K562 (cell line): ENCODE measurements around the gene DNAJC13. TPM values are rescaled to one million over a fixed set of nuclear protein-coding genes. Genes with fewer than 3 reads are reported as not detected.

Experiments
- ATAC-seq: fragments of 200-7000 bp; cut with Tn5 transposase; 3 replicates; pipeline ENCODE4 v1.9.1; 2020; ENCODE audit warnings: moderate library complexity
- BruUV-seq: library from RNA; stranded (reverse); fragments of 400-500 nt; replicated peaks from 2 replicates; lab custom pipeline; 2021; lab: Mats Ljungman, UMichigan
- CTCF ChIA-PET: fragments of 300-600 bp; formaldehyde crosslinking; extraction: SDS; loops from one replicate; lab custom pipeline; 2021; ENCODE audit warnings: low intra/inter-chr PET ratio; lab: Yijun Ruan, JAX
- POLR2A ChIA-PET: fragments of 300-600, 350-650 bp; sonication (Branson Sonifier 250); formaldehyde crosslinking; extraction: SDS; loops from one replicate; lab custom pipeline; 2021; ENCODE audit warnings: antibody characterized with exemption, inconsistent platforms; lab: Yijun Ruan, JAX
- DNase-seq, 4 experiments: peaks; one replicate each; pipeline versions ENCODE4 v3.0.0 to v3.0.0-alpha.2; 2011 to 2018; ENCODE audit warnings: low spot score in 3 of 4, mixed read lengths in 3 of 4; ENCODE audit errors: extremely low read depth in 1 of 4
- FAIRE-seq: peaks from 2 replicates; lab custom pipeline; 2011; peaks lifted over from hg19 to GRCh38; lab: Jason Lieb, UNC
- H2AFZ ChIP-seq: 2 replicates; pipeline ENCODE4 v1.6.0; 2011; ENCODE audit warnings: low read depth, low read length, control low read depth, inconsistent platforms
- H3K27ac ChIP-seq: fragments of 200-600 bp; 3 replicates; pipeline ENCODE4 v1.8.0; 2011; ENCODE audit warnings: low read depth, mild to moderate bottlenecking, control low read depth, inconsistent platforms, low read length, moderate library complexity, mixed read lengths; ENCODE audit errors: extremely low read depth
- H3K27me3 ChIP-seq, 2 experiments: fragments of 300-600 bp in 1 of 2; 2 replicates in 1 of 2; 3 replicates in 1 of 2; pipeline versions ENCODE4 v1.6.0 to v1.8.0; 2011; ENCODE audit warnings: inconsistent platforms in 2 of 2, low read length in 2 of 2, mild to moderate bottlenecking in 1 of 2, mixed read lengths in 1 of 2, moderate library complexity in 1 of 2; ENCODE audit not compliant: control insufficient read depth in 2 of 2, insufficient read depth in 2 of 2
- H3K36me3 ChIP-seq: fragments of 300-600 bp; 3 replicates; pipeline ENCODE4 v1.8.0; 2011; ENCODE audit warnings: mild to moderate bottlenecking, low read length, inconsistent platforms; ENCODE audit not compliant: control insufficient read depth, insufficient read depth
- H3K4me1 ChIP-seq, 2 experiments: fragments of 200-600 bp in 1 of 2; replicated peaks in 1 of 2; 2 replicates in 1 of 2; 3 replicates in 1 of 2; pipeline versions ENCODE4 v1.5.1 to v1.8.0; 2011; ENCODE audit warnings: inconsistent platforms in 2 of 2, low read length in 2 of 2, mild to moderate bottlenecking in 1 of 2, mixed read lengths in 1 of 2, moderate library complexity in 1 of 2; ENCODE audit not compliant: control insufficient read depth in 2 of 2, insufficient read depth in 2 of 2
- H3K4me2 ChIP-seq: 2 replicates; pipeline ENCODE4 v1.6.1; 2011; ENCODE audit warnings: low read length, control low read depth, inconsistent platforms, mixed read lengths; ENCODE audit not compliant: insufficient read depth
- H3K4me3 ChIP-seq: fragments of 200-600 bp; sonication (generic), shearing (Covaris generic); 2 replicates; pipeline ENCODE4 v1.5.1; 2016; ENCODE audit warnings: control low read depth, inconsistent platforms
- H3K79me2 ChIP-seq: fragments of 200-600 bp; 3 replicates; pipeline ENCODE4 v1.8.0; 2011; ENCODE audit warnings: low read length, inconsistent platforms; ENCODE audit not compliant: control insufficient read depth, insufficient read depth
- H3K9ac ChIP-seq, 2 experiments: 2 replicates each; pipeline versions ENCODE4 v1.6.0 to v1.6.1; 2011; ENCODE audit warnings: low read depth in 2 of 2, low read length in 2 of 2, control low read depth in 1 of 2, inconsistent platforms in 1 of 2, mild to moderate bottlenecking in 1 of 2, mixed read lengths in 1 of 2; ENCODE audit not compliant: insufficient read depth in 1 of 2
- H3K9me1 ChIP-seq: one replicate; pipeline ENCODE4 v1.6.0; 2011; ENCODE audit warnings: inconsistent platforms, mild to moderate bottlenecking, low read length, moderate library complexity; ENCODE audit not compliant: control insufficient read depth, insufficient read depth
- H3K9me3 ChIP-seq: replicated peaks from 2 replicates; pipeline ENCODE4 v1.5.1; 2011; ENCODE audit warnings: low read depth, low read length, inconsistent platforms; ENCODE audit not compliant: control insufficient read depth, insufficient read depth
- H4K20me1 ChIP-seq: replicated peaks from 2 replicates; pipeline ENCODE4 v1.6.1; 2011; ENCODE audit warnings: low read length, inconsistent platforms, mixed read lengths; ENCODE audit not compliant: control insufficient read depth, insufficient read depth
- TBL1XR1 ChIP-seq, 2 experiments: IDR thresholded peaks; 2 replicates each; pipeline ENCODE4 v1.6.1; 2012; ENCODE audit warnings: improper control_type of control experiment in 2 of 2, low read length in 2 of 2, mild to moderate bottlenecking in 1 of 2
- WGBS: fragments of 100-300 bp; shearing (Covaris generic); methylation state at CpG from one replicate; pipeline ENCODE4 v1.1.6; 2016; ENCODE audit warnings: low coverage, mixed read lengths; ENCODE audit not compliant: insufficient coverage; ENCODE audit errors: missing lambda C conversion rate; 5-methylcytosine and 5-hydroxymethylcytosine counted together
- in situ Hi-C: fragments of 300-500 bp; cut with MboI; formaldehyde crosslinking; loops from 4 replicates; pipeline ENCODE4 v1.15.0; 2018; ENCODE audit warnings: inconsistent platforms, mixed read lengths
- intact Hi-C: fragments of 100-400 bp; cut with micrococcal nuclease; formaldehyde crosslinking; loops from 2 replicates; pipeline ENCODE4 v1.14.2; 2022
- polyA plus RNA-seq, 8 experiments: library from polyadenylated mRNA; depleted of rRNA in 4 of 8; stranded (reverse) in 5 of 8; unstranded in 3 of 8; fragments of >200 nt; fragmentation: Nextera tagmentation in 2 of 8; fragmentation: Illumina TruSeq in 1 of 8; extraction: Ambion mirVana in 2 of 8; extraction: Trizol in 1 of 8; gene quantifications; 2 replicates each; pipeline versions ENCODE4 v1.2.1 to v1.2.3, GENCODE V29; 2011 to 2014; ENCODE audit warnings: inconsistent platforms in 1 of 8, missing spikeins in 1 of 8
- total RNA-seq, 7 experiments: library from RNA; depleted of rRNA in 6 of 7; stranded (reverse); fragments of >200 nt in 6 of 7; fragmentation: Illumina TruSeq in 2 of 7; extraction: Trizol in 2 of 7; gene quantifications; 2 replicates each; pipeline versions ENCODE4 v1.2.1 to v1.2.3, GENCODE V29; 2011 to 2021; ENCODE audit warnings: low replicate concordance in 1 of 7
- TF ChIP-seq, protein P1 (sequence below): fragments of 450-650 bp; conservative IDR thresholded peaks from 2 replicates; pipeline ENCODE4 v1.6.1; 2016; ENCODE audit warnings: missing genetic modification characterization, low read depth, mild to moderate bottlenecking, control low read depth, missing compliant biosample characterization
- TF ChIP-seq, protein P2 (sequence below): fragments of 250-450 bp; sonication (Bioruptor Pico); IDR thresholded peaks from 2 replicates; pipeline ENCODE4 v1.8.0; 2021; ENCODE audit warnings: moderate library complexity, mild to moderate bottlenecking, inconsistent platforms
- TF ChIP-seq, protein P3 (sequence below), 2 experiments: fragments of 450-650 bp in 1 of 2; sonication (generic) in 1 of 2; formaldehyde crosslinking in 1 of 2; IDR thresholded peaks in 1 of 2; conservative IDR thresholded peaks in 1 of 2; 2 replicates each; pipeline versions ENCODE4 v1.6.1 to v1.8.1; 2016 to 2023; ENCODE audit warnings: mild to moderate bottlenecking in 2 of 2, moderate library complexity in 2 of 2, inconsistent platforms in 1 of 2, missing genetic modification reagents in 1 of 2

The DNAJC13 gene
- total and polyA plus RNA-seq, 9 of the 15 experiments (the other 6 are each of a cell fraction or from before 2014, with no cell fraction given): 2.9 to 17.1 (median 10.2) TPM

DNA sequence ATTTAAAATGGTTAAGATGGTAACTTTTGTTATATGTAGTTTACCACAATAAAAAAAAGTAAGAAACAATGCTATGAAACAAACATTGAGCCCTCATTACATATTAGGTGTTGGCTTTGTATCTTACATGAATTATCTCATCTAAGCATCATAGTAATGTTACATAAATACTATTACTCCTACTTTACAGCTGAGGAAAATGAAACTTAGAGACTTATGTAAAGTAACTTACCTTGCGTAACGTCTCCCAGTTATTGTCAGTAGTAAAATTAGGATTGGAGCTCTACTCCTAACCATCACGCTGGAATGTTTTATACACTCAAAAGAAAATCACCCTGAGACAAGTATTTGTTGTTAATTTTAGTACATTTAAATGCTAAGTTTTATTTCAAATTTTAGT, 42.2 kb downstream of the DNAJC13 start (continued):
- TF ChIP-seq, protein P1, sequence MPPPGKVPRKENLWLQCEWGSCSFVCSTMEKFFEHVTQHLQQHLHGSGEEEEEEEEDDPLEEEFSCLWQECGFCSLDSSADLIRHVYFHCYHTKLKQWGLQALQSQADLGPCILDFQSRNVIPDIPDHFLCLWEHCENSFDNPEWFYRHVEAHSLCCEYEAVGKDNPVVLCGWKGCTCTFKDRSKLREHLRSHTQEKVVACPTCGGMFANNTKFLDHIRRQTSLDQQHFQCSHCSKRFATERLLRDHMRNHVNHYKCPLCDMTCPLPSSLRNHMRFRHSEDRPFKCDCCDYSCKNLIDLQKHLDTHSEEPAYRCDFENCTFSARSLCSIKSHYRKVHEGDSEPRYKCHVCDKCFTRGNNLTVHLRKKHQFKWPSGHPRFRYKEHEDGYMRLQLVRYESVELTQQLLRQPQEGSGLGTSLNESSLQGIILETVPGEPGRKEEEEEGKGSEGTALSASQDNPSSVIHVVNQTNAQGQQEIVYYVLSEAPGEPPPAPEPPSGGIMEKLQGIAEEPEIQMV: no peak
- no peak for TF ChIP-seq TBL1XR1 (IDR thresholded peaks at IDR 0.05; ENCODE audit: low read length in 2 of 2)

DNA sequence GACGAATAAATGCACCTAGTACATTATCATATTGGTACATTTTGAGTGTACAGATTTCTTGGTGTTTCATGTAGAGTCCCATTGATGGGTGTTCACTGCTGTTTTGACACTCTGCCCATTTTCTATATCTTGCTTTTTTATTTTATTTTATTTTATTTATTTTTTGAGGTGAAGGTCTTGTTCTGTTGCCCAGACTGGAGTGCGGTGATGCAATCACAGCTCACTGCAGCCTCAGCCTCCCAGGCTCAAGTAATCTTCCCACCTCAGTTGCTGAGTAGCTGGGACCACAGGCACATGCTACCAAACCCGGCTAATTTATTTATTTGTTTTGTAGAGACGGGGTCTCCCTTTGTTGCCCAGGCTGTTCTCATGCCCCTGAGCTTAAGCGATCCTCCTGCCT, 44.2 kb downstream of the DNAJC13 start:
- ATAC-seq (no peak), DNase-seq (no peak), FAIRE-seq (no peak)
- Histone ChIP-seq H4K20me1 (no peaks in the 10 kb centered on the region), H3K27ac (no peak overlapping the region), H3K36me3 (peaks cover 39% of the 10 kb centered on the region; the same call in 1 of the 3 replicates), H3K79me2 (no peaks in the 10 kb centered on the region), H3K9me1 (no peaks in the 10 kb centered on the region), H2AFZ (no peak overlapping the region), H3K4me3 (no peak overlapping the region)
- ChIA-PET POLR2A (no interaction called here), CTCF (no interaction called here)
- no TSS peak for BruUV-seq
- TF ChIP-seq, protein P2, sequence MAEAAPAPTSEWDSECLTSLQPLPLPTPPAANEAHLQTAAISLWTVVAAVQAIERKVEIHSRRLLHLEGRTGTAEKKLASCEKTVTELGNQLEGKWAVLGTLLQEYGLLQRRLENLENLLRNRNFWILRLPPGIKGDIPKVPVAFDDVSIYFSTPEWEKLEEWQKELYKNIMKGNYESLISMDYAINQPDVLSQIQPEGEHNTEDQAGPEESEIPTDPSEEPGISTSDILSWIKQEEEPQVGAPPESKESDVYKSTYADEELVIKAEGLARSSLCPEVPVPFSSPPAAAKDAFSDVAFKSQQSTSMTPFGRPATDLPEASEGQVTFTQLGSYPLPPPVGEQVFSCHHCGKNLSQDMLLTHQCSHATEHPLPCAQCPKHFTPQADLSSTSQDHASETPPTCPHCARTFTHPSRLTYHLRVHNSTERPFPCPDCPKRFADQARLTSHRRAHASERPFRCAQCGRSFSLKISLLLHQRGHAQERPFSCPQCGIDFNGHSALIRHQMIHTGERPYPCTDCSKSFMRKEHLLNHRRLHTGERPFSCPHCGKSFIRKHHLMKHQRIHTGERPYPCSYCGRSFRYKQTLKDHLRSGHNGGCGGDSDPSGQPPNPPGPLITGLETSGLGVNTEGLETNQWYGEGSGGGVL: no peak
- TF ChIP-seq, protein P3, sequence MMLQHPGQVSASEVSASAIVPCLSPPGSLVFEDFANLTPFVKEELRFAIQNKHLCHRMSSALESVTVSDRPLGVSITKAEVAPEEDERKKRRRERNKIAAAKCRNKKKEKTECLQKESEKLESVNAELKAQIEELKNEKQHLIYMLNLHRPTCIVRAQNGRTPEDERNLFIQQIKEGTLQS (IDR thresholded peaks at IDR 0.05): 0 out of 2 replicates have a peak, but pooled peaks have one; percentile 25
- TF ChIP-seq, protein P3 (CRISPR knock-in tag; conservative IDR thresholded peaks at IDR 0.05): no peak
- TF ChIP-seq, all 486 proteins: peak for 1
- 87% methylated on average over 5 of the region's 5 CpGs for WGBS
- in situ Hi-C loops: no loop called here
- Histone ChIP-seq H3K9me3 (no peaks in the 10 kb centered on the region), H3K9ac (no peak overlapping the region), H3K4me1 (no peaks in the 10 kb centered on the region), H3K27me3 (no peaks in the 10 kb centered on the region), H3K4me2 (no peak overlapping the region)
- intact Hi-C loops: no loop called here
